OCI-M1 (cell line): ENCODE data around the gene CCDC184.

ENCODE experiments used
- DNase-seq: peaks from one replicate; lab custom pipeline; 2025; lab: John Stamatoyannopoulos, UW

The CCDC184 gene

DNA sequence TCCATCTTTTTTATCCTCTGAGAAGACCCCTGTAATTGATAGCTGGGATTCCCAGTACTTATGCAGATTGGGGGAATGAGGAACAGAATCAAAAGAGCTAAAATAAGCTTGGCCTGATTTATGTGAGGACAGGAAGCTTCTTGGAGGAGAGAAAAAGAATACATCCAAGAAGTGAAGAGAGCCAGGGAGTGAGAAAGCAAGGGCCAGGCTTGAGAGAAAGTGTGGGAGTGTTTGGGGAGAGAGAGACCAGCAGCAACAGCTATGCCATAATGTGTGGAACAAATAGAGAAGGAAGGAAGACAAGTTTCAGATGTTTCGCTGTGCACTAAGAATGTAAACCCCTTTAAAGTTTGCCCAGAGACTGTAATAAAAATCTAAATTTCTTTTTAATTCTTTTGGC is 4.0 kb upstream of the CCDC184 start:
- DNase-seq: no peak

DNA sequence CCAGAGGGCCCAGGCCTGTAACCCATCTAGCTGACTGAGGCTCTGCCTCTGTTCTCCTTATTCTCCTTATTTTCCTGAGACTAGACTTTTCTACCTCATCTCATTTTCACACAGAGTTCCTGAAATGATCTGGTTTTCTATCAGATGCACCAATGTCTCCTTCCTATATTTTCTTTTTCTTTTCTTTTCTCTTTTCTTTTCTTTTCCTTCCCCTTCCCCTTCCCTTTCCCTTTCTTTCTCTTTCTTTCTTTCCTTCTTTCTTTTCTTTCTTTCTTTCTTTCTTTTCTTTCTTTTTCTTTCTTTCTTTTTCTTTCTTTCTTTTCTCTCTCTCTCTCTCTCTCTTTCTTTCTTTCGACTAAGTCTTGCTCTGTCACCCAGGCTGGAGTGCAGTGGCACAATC is 3.0 kb upstream of the CCDC184 start:
- no peak for DNase-seq

DNA sequence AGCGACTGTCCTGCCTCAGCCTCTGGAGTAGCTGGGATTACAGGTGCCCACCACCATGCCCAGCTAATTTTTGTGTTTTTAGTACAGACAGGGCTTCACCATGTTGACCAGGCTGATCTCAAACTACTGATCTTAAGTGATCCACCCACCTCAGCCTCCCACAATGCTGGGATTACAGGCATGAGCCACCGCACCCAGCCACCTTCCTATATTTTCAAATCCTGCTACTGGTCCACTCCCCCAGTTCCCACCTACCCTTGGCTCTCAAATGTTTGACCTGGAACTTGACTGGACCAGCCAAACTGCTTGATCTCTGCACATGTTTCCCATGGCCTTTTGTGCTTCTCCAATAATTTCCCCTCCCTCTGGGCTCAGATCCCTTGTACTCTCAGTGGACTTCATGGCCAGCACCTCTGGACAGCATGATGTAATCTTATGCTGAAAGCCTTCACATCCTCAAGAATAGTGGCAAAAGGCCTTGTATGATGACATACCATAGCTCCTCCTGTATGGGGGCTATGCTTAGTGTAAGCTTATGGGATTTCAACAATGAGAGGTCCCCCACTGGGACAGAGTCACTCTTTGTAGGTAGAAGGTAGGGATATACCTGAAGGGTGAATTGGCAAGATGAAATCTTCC is 2.5 kb upstream of the CCDC184 start:
- DNase-seq: peak; percentile 21

DNA sequence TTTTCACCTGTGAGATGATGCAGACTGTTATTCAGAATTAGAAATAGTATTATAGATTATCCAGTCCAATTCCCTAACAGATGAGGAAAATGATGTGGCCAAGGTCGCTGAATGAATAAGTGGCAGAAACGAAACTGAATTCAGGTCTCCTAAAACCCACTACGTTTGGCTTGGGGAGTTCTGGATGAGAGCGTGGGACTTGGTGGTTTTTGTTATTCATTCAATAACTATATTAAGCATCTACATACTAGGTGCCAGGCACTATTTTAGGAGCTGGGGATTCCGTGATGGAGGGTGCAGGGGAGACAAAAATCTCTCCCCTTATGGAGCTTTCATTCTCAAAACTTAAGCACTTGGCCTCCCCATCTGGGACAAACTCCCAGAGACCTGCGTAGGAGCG is 813 bp upstream of the CCDC184 start:
- no peak for DNase-seq

DNA sequence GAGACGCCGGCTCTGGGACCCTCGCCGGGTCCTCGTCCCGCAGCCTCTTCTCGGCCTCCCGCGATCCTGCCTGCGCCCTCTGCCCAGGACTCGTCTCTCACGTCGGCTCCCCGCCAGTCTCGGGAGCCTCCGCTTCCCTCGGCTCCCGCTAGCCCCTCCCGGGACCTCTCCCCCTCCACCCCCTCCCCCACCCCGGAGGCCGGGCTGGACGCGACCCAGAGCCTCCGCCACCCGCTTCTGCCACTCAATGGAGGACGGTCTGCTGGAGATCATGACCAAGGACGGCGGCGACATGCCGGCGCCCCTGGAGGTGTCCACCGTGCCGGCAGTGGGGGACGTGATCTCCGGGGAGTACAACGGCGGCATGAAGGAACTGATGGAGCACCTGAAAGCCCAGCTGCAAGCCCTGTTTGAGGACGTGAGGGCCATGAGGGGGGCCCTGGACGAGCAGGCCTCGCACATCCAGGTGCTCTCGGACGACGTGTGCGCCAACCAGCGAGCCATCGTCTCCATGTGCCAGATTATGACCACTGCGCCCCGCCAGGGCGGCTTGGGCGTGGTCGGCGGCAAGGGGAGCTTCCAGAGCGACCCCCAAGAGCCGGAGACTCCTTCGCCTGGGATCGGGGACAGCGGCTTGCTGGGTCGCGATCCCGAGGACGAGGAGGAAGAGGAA is 568 bp downstream of the CCDC184 start:
- no peak for DNase-seq

DNA sequence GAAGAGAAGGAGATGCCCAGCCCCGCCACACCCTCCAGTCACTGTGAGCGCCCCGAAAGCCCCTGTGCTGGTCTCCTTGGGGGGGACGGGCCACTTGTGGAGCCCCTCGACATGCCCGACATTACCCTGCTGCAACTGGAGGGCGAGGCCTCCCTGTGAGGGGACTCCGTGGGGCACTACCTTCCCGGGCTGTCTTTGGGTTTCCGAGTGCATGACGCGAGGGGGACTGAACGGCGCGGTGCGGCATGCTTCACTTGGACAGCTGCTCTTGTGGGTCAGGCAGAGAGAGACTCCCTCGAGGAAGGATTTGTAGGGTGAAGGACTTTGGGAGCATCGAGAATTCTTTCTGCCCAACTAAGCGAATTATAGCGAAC is 1.1 kb downstream of the CCDC184 start:
- no peak for DNase-seq

DNA sequence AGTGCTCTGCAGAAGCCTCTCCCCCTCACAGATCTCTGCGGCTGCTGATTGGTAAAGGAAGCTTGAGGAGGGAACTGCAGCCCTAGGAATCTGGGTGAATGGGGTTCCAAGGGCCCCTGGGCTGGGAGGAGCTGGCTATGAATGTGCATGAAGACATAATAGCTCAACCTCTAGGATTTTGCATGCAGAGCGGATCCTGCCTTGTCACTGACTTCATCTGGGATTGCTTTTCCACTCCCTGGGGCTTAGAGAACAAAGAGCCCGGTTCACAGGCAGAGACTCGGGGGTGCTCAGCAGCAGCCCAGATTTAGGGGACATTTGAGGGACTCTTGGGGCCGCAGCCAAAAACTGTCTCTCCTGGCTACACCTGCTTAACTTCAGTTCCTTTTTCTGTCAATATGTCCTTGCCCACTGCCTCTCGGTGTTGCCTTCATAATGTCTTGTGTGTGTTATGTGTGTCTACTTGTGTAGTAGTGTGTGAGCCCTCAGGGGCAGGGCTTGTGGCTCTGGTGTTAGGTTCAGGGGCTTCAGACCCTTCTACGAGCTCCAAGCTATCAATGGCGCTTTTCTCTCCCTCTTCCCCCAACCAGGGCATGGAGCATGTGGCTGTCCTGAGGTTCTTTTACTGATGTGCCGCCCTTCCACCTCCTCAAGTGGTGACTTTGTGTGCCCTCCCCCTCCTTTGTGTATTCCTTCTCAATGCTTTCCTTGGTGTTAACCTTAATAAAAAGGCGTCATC is 1.9 kb downstream of the CCDC184 start:
- no peak for DNase-seq

DNA sequence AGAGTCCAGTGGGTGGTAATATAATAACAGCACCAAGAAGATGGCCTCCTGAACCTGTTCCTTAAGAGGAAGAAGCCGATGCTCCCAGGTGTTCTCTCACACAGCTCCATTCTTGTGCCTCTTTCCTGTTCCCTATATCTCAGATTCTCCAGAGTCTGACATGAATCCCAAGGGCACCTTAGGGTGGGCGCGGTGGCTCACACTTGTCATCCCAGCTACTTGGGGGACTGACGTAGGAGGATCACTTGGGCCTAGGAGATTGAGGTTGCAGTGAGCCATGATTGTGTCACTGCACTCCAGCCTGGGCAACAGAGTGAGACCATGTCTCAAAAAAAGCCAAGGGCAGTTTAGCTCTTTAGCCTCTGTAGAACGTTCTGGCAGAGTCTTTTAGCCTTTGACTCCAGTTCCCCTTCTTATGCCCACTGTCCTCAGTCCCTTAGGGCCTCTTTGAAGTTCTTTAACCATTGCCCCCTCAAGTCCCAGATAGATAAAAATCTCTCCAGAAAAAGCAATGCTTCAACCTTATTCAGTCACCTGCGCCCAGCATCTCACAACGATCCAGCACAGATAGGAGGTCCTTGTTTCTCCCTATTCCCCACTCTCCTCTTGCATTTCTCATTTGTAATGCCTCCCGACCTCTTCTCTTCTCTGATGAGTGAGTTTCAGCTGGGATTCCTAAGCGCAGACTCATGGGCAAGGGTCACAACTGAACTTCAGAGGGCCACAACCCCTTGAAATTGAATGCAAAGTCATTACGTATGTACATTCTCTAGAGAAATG is 4.7 kb downstream of the CCDC184 start:
- DNase-seq: no peak

DNA sequence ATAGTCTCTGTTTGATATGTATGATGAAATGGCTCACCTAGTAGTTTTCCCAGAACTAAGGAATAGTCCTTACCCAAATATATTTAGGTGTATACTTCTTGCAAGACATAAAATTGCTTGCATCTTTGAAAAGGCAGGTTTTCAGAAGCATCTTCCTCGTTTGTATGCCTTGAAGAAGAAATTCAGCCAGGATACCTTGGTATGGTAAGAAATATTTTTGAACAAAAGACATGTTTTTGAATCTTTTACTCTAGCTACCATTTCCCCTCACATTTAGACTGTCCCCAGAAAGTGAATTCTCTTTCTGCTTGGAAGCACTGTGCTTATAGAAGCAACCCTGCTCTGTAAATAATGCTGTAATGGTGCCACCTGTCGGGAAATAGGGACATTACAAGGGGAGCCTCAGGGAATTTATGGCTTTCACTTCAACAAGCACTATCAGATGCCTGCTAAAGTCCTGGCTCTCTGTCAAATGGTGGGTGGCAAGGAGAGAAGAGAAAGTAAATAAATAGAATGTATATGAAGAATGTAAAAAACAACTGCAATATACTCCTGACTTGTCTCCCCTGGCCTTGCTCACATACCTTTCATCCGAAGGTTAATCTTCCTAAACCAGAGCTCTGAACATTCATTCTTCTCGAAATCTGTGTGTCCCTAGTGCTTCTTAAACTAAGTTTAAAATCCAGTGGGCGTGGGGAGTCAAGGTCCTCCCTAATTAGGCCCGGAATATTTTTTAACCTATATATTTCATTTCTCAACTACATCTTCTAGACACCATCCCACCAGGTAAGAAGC is 6.1 kb downstream of the CCDC184 start:
- DNase-seq: peak; percentile 95

DNA sequence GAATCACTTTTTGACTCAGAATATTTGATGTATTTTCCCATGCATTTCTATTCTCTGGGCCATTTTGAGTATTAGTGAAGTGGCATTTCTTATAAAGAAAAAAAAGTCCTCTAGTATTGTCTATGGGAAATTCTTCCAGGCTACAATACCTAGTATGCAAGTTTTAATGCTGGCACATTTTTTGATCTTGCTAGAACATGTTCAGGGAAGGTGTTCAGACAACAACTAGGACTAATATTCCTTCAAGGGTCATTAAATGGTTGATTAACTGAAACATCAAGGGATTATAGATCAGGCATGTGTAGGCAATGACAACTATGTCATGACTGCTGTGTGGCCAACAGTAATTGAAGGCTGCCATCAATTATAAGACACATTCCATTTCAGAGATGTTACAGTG is 7.7 kb downstream of the CCDC184 start:
- DNase-seq: no peak

DNA sequence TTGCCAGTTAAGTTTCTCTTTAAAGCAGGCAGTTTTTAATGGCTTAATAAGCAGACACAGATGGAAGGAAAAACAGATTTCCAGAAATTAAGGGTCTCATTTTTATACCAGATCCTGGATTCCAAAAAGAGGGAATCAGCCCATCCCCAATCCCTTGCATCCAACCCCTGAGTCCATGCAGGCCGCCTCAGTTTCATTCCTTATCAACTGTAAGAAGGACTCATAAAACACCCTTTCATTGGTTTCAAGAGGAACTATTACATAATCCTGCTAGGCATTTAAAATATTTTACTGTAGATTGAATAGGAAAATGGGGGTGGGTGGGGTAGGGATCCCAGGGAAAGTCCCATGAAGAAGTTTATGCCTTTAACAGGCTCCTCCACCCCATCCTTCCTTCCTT is 9.4 kb downstream of the CCDC184 start:
- no peak for DNase-seq

DNA sequence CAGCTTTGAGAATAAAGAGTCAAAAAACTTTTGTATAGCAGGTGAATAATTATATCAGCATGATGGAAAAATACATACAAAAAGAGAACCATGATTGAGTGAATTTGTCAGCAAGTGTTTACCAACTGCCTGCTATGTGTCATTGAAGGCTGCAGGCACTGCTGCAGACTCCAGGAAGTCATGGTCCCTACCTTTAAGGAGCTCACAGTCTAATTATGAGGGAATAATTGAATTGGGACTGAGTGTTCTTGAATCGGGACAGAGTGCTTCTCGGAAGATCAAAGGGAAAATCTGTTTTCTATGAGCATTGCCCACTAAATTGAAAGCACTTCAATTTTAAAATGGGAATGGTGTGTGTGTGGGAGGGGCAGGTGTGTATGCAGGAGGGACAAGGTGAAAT is 10.2 kb downstream of the CCDC184 start:
- DNase-seq: no peak

DNA sequence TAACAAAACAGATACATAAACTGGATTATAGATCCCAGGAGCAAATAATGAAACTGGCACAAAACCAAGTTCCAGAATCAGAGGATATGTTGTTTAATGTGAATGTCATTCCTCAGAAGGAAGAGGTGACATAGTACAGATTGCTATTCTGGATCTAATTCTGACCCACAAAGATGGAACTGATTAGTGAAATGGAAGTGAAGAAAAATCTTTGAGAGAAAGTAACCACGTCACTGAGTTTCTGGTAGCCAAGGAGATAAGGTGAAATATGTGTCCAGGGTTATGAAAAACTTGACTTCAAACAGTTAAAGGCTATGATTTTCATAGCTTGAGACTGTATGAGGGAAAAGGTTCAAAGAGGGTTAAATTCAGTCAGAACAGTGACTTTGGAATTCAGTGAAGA is 11.4 kb downstream of the CCDC184 start:
- DNase-seq: no peak

DNA sequence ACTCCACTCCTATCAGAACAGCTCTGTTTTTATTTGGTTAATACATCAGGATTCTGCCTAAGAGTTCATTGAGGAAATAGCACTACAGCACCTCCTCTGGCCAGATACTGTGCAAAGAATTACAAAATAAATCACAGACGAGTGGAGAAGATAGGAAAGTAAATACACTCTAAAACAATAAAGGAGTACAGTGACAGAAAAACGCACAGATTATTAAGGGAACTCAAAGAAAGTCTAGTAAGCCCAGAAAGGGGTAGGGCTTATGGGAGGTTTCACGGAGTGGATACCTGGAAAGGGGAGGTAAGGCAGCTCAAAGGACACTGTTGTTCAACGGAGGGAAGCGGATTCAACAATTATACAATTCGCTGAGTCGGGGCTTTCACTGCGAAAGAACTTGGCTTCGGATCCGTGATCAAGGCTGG is 14.1 kb downstream of the CCDC184 start:
- DNase-seq: peak; percentile 73

DNA sequence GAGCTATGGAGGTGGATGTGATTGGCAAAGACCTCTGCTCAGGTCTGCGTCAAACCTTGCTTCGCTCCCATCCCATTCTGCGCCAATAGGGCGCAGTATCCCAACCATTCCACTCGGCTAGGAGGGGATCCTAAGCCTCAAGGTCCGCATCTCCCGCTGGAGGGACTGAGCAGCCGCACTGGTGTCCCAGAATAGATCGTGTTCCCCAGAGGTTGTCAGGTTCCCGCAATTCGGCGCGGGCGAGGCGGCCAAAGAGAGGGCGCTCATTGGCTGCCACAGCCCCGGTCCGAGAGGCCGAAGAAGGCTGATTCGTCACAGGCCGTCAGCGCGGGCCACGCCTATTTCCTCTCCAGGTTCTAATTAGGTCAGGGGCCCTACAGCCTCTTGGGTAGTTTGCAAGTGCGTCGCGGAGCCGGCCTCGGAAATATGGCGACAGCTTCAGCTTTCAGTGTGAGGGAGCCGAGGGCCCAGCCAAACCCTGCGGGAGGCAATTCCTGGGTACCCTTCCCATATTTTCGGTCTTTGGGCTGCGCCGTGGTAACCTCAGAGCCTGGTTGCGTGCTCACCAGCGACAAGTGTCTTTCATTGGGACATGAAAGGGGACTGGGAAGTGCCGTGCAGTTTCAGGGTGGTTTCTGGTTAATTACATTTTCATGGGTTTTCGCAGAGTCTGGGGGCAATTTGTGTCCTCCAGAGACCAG is 14.7 kb downstream of the CCDC184 start:
- peak; percentile 97 for DNase-seq

DNA sequence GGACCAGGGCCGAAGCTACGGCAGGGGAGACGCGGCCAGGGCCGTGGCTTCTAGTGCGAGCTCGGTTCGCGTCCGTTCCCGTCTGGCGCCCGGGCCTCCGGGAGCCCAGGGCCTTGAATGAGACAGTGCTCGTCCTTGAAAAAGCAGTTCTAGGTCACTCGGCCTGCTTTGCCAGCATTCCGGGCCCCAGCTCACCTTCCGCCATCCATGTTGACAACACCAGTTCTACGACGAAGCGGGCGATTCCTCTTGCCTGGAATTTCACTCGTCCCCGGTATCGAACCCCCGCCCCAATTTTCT is 15.2 kb downstream of the CCDC184 start:
- DNase-seq: peak; percentile 68

DNA sequence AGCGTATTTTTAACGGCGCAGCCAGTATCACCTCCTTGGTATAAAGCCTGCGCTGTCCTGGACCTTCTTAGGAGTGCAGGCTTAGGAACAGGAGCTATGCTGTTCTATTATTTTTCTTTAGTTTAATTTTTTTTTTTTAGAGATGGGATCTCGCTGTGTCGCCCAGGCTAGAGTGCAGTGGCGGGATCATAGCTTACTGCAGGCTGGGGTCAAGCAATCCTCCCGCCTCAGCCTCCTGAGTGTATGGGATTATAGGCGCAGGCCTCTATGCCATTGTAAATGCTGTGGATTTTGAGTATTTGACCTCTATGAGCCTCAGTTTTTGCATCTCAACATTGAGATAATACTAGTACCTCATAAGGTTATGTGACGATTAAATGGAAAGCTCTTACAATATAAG is 15.5 kb downstream of the CCDC184 start:
- no peak for DNase-seq

DNA sequence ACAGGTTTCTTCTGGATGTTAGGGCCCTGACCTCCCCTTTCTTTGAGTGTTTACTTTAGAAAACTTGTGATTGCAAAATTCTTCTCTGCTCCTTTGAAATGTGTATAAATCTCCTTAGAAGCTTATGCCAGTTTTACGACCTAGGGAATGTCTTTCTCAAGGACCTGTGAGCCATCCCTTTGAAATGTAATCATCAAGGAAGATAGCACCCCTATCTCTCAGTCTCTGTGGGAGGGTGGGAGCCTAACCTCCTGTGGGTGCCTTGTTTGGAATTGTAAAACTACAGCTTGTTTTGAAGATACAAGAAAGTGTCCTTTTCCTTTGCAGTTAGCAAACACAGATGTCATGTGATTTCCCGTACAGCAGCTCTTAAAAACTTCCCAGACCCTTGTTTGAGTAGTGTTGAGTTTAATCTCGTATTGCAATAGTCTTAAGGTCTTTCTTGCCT is 16.4 kb downstream of the CCDC184 start:
- DNase-seq: no peak

DNA sequence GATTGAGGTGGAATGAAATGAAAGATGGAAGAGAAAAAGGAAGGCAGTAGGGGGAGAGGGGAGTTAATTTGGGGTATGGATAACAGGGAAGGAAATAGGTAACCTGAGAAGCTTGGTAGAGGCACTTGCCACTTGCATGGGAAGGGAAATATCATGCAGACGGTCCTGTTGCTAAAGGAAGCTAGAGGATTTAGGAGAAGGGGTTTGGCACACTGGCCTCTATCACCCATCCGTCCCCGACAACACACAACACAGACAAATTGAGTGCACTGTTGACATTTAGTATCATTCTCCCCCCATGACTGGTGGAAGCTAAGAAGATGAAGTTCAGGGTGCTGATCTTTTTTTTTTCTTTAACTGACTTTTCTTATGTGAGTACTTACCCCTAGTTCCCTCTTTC is 17.6 kb downstream of the CCDC184 start:
- no peak for DNase-seq

DNA sequence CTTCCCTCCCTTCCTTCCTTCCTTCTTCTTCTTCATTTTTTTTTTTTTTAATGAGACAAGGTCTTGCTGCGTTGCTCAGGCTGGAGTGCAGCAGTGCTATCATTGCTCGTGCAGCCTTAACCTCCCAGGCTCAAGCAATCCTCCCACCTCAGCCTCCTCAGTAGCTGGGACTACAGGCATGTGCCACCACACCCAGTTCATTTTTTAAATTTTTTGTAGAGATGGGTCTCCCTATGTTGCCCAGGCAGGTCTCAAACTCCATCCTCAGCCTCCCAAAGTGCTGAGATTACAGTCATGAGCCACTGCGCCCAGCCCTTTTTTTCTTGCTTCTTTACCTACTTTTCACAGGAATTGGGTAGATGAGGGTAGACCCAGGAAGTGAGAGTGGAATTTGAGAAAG is 18.1 kb downstream of the CCDC184 start:
- DNase-seq: no peak

DNA sequence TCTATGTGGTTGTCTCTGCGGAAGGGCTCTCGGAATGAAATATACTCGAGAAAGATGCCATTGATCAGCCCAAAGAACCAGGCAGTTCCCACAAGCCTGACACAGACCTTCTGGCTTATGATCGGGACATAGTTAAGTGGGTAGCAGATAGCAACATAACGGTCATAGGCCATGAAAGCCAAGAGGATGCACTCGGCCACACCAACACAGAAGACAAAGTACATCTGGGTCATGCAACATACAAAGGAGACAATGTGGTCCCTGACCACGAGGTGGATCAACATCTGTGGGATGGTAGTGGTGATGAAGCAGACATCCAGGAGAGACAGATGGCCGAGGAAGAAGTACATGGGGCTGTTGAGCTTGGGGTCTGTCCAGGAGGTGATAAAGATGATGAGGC is 19.3 kb downstream of the CCDC184 start:
- no peak for DNase-seq
